ENCODE results near the gene NEK3.

NEK3 gene

GRCh38 chr13:52127783-52128702 lies 31.4 kb downstream of the NEK3 start:
- H3K9ac ChIP-seq (ENCODE audit: low read length in 5 of 5) = peak overlapping the region; percentile 6 to 66 (median 39)
- no peaks in the 10 kb centered on the region for H3K9me3 ChIP-seq (ENCODE audit: control insufficient read depth in 5 of 5, low read length in 5 of 5)
- H3K4me3 ChIP-seq (ENCODE audit: low read depth in 1 of 5, low read length in 5 of 5) = peak overlapping the region; percentile 63 to 78 (median 74)
- peaks cover 6 to 21% (median 20%) of the 10 kb centered on the region in 5 donors for H3K4me1 ChIP-seq (ENCODE audit: control insufficient read depth in 5 of 5, insufficient read depth in 5 of 5, low read length in 5 of 5)
- H3K27me3 ChIP-seq (ENCODE audit: control insufficient read depth in 5 of 5, insufficient read depth in 4 of 5, low read length in 5 of 5) = no peaks in the 10 kb centered on the region
- peaks cover 12 to 24% (median 21%) of the 10 kb centered on the region in 5 donors for H3K36me3 ChIP-seq (ENCODE audit: control insufficient read depth in 5 of 5, insufficient read depth in 5 of 5, low read length in 5 of 5)
- no peak overlapping the region for H3K27ac ChIP-seq (ENCODE audit: low read depth, low read length)

- Histone ChIP-seq H3K36me3 (ENCODE audit: control insufficient read depth in 5 of 5, insufficient read depth in 5 of 5, low read length in 5 of 5) (peaks cover 12 to 18% (median 14%) of the 10 kb centered on the region in 5 donors), H3K4me3 (ENCODE audit: low read depth in 1 of 5, low read length in 5 of 5) (no peak overlapping the region), H3K27ac (ENCODE audit: low read depth, low read length) (no peak overlapping the region), H3K9ac (ENCODE audit: low read length in 5 of 5) (no peak overlapping the region), H3K27me3 (ENCODE audit: control insufficient read depth in 5 of 5, insufficient read depth in 4 of 5, low read length in 5 of 5) (no peaks in the 10 kb centered on the region), H3K4me1 (ENCODE audit: control insufficient read depth in 5 of 5, insufficient read depth in 5 of 5, low read length in 5 of 5) (peaks cover 6 to 21% (median 20%) of the 10 kb centered on the region in 5 donors), H3K9me3 (ENCODE audit: control insufficient read depth in 5 of 5, low read length in 5 of 5) (no peaks in the 10 kb centered on the region)
These were observed 32.0 kb downstream of the NEK3 start for GRCh38 chr13:52127378-52127777.

- Histone ChIP-seq H3K9ac (ENCODE audit: low read length in 5 of 5) (no peak overlapping the region), H3K9me3 (ENCODE audit: control insufficient read depth in 5 of 5, low read length in 5 of 5) (no peaks in the 10 kb centered on the region), H3K27ac (ENCODE audit: low read depth, low read length) (no peak overlapping the region), H3K4me3 (ENCODE audit: low read depth in 1 of 5, low read length in 5 of 5) (no peak overlapping the region), H3K36me3 (ENCODE audit: control insufficient read depth in 5 of 5, insufficient read depth in 5 of 5, low read length in 5 of 5) (no peaks in the 10 kb centered on the region), H3K27me3 (ENCODE audit: control insufficient read depth in 5 of 5, insufficient read depth in 4 of 5, low read length in 5 of 5) (no peaks in the 10 kb centered on the region), H3K4me1 (ENCODE audit: control insufficient read depth in 5 of 5, insufficient read depth in 5 of 5, low read length in 5 of 5) (peaks cover 6 to 21% (median 20%) of the 10 kb centered on the region in 5 donors)
These were observed 33.9 kb downstream of the NEK3 start for GRCh38 chr13:52125547-52125946.

- H3K9me3 ChIP-seq (ENCODE audit: control insufficient read depth in 5 of 5, low read length in 5 of 5) = no peaks in the 10 kb centered on the region
- H3K27me3 ChIP-seq (ENCODE audit: control insufficient read depth in 5 of 5, insufficient read depth in 4 of 5, low read length in 5 of 5) = no peaks in the 10 kb centered on the region
- no peak overlapping the region for H3K4me3 ChIP-seq (ENCODE audit: low read depth in 1 of 5, low read length in 5 of 5)
- no peak overlapping the region for H3K27ac ChIP-seq (ENCODE audit: low read depth, low read length)
- no peaks in the 10 kb centered on the region for H3K36me3 ChIP-seq (ENCODE audit: control insufficient read depth in 5 of 5, insufficient read depth in 5 of 5, low read length in 5 of 5)
- H3K9ac ChIP-seq (ENCODE audit: low read length in 5 of 5) = no peak overlapping the region
- H3K4me1 ChIP-seq (ENCODE audit: control insufficient read depth in 5 of 5, insufficient read depth in 5 of 5, low read length in 5 of 5) = no peaks in the 10 kb centered on the region
These were observed 40.8 kb downstream of the NEK3 start for GRCh38 chr13:52118595-52118994.

GRCh38 chr13:52118095-52118494 lies 41.3 kb downstream of the NEK3 start:
- H3K9me3 ChIP-seq (ENCODE audit: control insufficient read depth in 5 of 5, low read length in 5 of 5) = no peaks in the 10 kb centered on the region
- no peaks in the 10 kb centered on the region for H3K4me1 ChIP-seq (ENCODE audit: control insufficient read depth in 5 of 5, insufficient read depth in 5 of 5, low read length in 5 of 5)
- no peak overlapping the region for H3K27ac ChIP-seq (ENCODE audit: low read depth, low read length)
- no peak overlapping the region for H3K9ac ChIP-seq (ENCODE audit: low read length in 5 of 5)
- H3K27me3 ChIP-seq (ENCODE audit: control insufficient read depth in 5 of 5, insufficient read depth in 4 of 5, low read length in 5 of 5) = no peaks in the 10 kb centered on the region
- no peaks in the 10 kb centered on the region for H3K36me3 ChIP-seq (ENCODE audit: control insufficient read depth in 5 of 5, insufficient read depth in 5 of 5, low read length in 5 of 5)
- no peak overlapping the region for H3K4me3 ChIP-seq (ENCODE audit: low read depth in 1 of 5, low read length in 5 of 5)

- Histone ChIP-seq H3K27me3 (ENCODE audit: control insufficient read depth in 5 of 5, insufficient read depth in 4 of 5, low read length in 5 of 5) (no peaks in the 10 kb centered on the region), H3K4me1 (ENCODE audit: control insufficient read depth in 5 of 5, insufficient read depth in 5 of 5, low read length in 5 of 5) (no peaks in the 10 kb centered on the region)
These were observed 46.8 kb downstream of the NEK3 start for GRCh38 chr13:52112591-52112990.

GRCh38 chr13:52109116-52109670 lies 50.2 kb downstream of the NEK3 start:
- H3K27ac ChIP-seq (ENCODE audit: low read depth, low read length) = no peak overlapping the region
- H3K27me3 ChIP-seq (ENCODE audit: control insufficient read depth in 5 of 5, insufficient read depth in 4 of 5, low read length in 5 of 5) = no peaks in the 10 kb centered on the region
- no peaks in the 10 kb centered on the region for H3K4me1 ChIP-seq (ENCODE audit: control insufficient read depth in 5 of 5, insufficient read depth in 5 of 5, low read length in 5 of 5)
- no peaks in the 10 kb centered on the region for H3K36me3 ChIP-seq (ENCODE audit: control insufficient read depth in 5 of 5, insufficient read depth in 5 of 5, low read length in 5 of 5)
- H3K4me3 ChIP-seq (ENCODE audit: low read depth in 1 of 5, low read length in 5 of 5) = no peak overlapping the region
- H3K9ac ChIP-seq (ENCODE audit: low read length in 5 of 5) = peak overlapping the region in 1 of 5 donors; percentile 11
- no peaks in the 10 kb centered on the region for H3K9me3 ChIP-seq (ENCODE audit: control insufficient read depth in 5 of 5, low read length in 5 of 5)

More at GRCh38 chr13:52112591-52112990, 46.8 kb downstream of the NEK3 start:
- H3K27ac ChIP-seq (ENCODE audit: low read depth, low read length) = no peak overlapping the region
- H3K4me3 ChIP-seq (ENCODE audit: low read depth in 1 of 5, low read length in 5 of 5) = no peak overlapping the region
- no peaks in the 10 kb centered on the region for H3K36me3 ChIP-seq (ENCODE audit: control insufficient read depth in 5 of 5, insufficient read depth in 5 of 5, low read length in 5 of 5)
- no peaks in the 10 kb centered on the region for H3K9me3 ChIP-seq (ENCODE audit: control insufficient read depth in 5 of 5, low read length in 5 of 5)
- no peak overlapping the region for H3K9ac ChIP-seq (ENCODE audit: low read length in 5 of 5)

GRCh38 chr13:52105841-52106240 lies 53.6 kb downstream of the NEK3 start:
- Histone ChIP-seq H3K9me3 (ENCODE audit: control insufficient read depth in 5 of 5, low read length in 5 of 5) (no peaks in the 10 kb centered on the region), H3K9ac (ENCODE audit: low read length in 5 of 5) (no peak overlapping the region), H3K27me3 (ENCODE audit: control insufficient read depth in 5 of 5, insufficient read depth in 4 of 5, low read length in 5 of 5) (no peaks in the 10 kb centered on the region), H3K4me3 (ENCODE audit: low read depth in 1 of 5, low read length in 5 of 5) (no peak overlapping the region), H3K27ac (ENCODE audit: low read depth, low read length) (no peak overlapping the region), H3K4me1 (ENCODE audit: control insufficient read depth in 5 of 5, insufficient read depth in 5 of 5, low read length in 5 of 5) (no peaks in the 10 kb centered on the region), H3K36me3 (ENCODE audit: control insufficient read depth in 5 of 5, insufficient read depth in 5 of 5, low read length in 5 of 5) (no peaks in the 10 kb centered on the region)

- no peaks in the 10 kb centered on the region for H3K9me3 ChIP-seq (ENCODE audit: control insufficient read depth in 5 of 5, low read length in 5 of 5)
- no peak overlapping the region for H3K9ac ChIP-seq (ENCODE audit: low read length in 5 of 5)
- no peak overlapping the region for H3K27ac ChIP-seq (ENCODE audit: low read depth, low read length)
These were observed 54.8 kb downstream of the NEK3 start for GRCh38 chr13:52104624-52105023.

GRCh38 chr13:52103386-52103785 lies 56.0 kb downstream of the NEK3 start:
- no peaks in the 10 kb centered on the region for H3K27me3 ChIP-seq (ENCODE audit: control insufficient read depth in 5 of 5, insufficient read depth in 4 of 5, low read length in 5 of 5)
- H3K9ac ChIP-seq (ENCODE audit: low read length in 5 of 5) = no peak overlapping the region
- no peak overlapping the region for H3K27ac ChIP-seq (ENCODE audit: low read depth, low read length)
- no peak overlapping the region for H3K4me3 ChIP-seq (ENCODE audit: low read depth in 1 of 5, low read length in 5 of 5)
- no peaks in the 10 kb centered on the region for H3K36me3 ChIP-seq (ENCODE audit: control insufficient read depth in 5 of 5, insufficient read depth in 5 of 5, low read length in 5 of 5)
- no peaks in the 10 kb centered on the region for H3K4me1 ChIP-seq (ENCODE audit: control insufficient read depth in 5 of 5, insufficient read depth in 5 of 5, low read length in 5 of 5)
- H3K9me3 ChIP-seq (ENCODE audit: control insufficient read depth in 5 of 5, low read length in 5 of 5) = no peaks in the 10 kb centered on the region

More at GRCh38 chr13:52104624-52105023, 54.8 kb downstream of the NEK3 start:
- no peak overlapping the region for H3K4me3 ChIP-seq (ENCODE audit: low read depth in 1 of 5, low read length in 5 of 5)
- H3K4me1 ChIP-seq (ENCODE audit: control insufficient read depth in 5 of 5, insufficient read depth in 5 of 5, low read length in 5 of 5) = no peaks in the 10 kb centered on the region
- H3K36me3 ChIP-seq (ENCODE audit: control insufficient read depth in 5 of 5, insufficient read depth in 5 of 5, low read length in 5 of 5) = no peaks in the 10 kb centered on the region
- no peaks in the 10 kb centered on the region for H3K27me3 ChIP-seq (ENCODE audit: control insufficient read depth in 5 of 5, insufficient read depth in 4 of 5, low read length in 5 of 5)
